Chondrocyte (in vitro differentiated cells): ENCODE measurements around the gene MAP7D1. TPM values are rescaled to one million over a fixed set of nuclear protein-coding genes. Genes with fewer than 3 reads are reported as not detected.

Experiments
- DNase-seq: peaks from one replicate; pipeline ENCODE4 v3.0.0; 2021; ENCODE audit warnings: mixed read lengths, low spot score
- H3K27ac Mint-ChIP-seq: one replicate; pipeline ENCODE4 v1.8.0; 2021; ENCODE audit warnings: mild to moderate bottlenecking, moderate library complexity, mixed read lengths; ENCODE audit not compliant: unreplicated experiment
- H3K27me3 Mint-ChIP-seq: 2 replicates; pipeline ENCODE4 v1.8.0; 2021; ENCODE audit warnings: low read depth, mixed read lengths
- H3K36me3 Mint-ChIP-seq: 2 replicates; pipeline ENCODE4 v1.8.0; 2021; ENCODE audit warnings: low read depth, mixed read lengths
- H3K4me1 Mint-ChIP-seq: 2 replicates; pipeline ENCODE4 v1.8.0; 2021; ENCODE audit warnings: low read depth, mild to moderate bottlenecking, mixed read lengths
- H3K4me3 Mint-ChIP-seq: one replicate; pipeline ENCODE4 v1.8.0; 2021; ENCODE audit warnings: mild to moderate bottlenecking, moderate library complexity, mixed read lengths; ENCODE audit not compliant: unreplicated experiment
- H3K9me3 Mint-ChIP-seq: 2 replicates; pipeline ENCODE4 v1.8.0; 2021; ENCODE audit warnings: low read depth, mixed read lengths
- CTCF ChIP-seq: fragments of 200-600 bp; sonication (generic); IDR thresholded peaks from 2 replicates; pipeline ENCODE4 v1.5.0; 2021; ENCODE audit warnings: antibody characterized with exemption, mild to moderate bottlenecking, moderate library complexity
- total RNA-seq: library from RNA; stranded (reverse); gene quantifications from 3 replicates; pipeline ENCODE4 v1.2.1, GENCODE V29; 2021

Gene MAP7D1
- total RNA-seq, 1 donor from 2014 or later = 177 TPM

- peak overlapping the region; percentile 9 for H3K4me3 Mint-ChIP-seq
- TF ChIP-seq CTCF = no peak
- H3K9me3 Mint-ChIP-seq = no peaks in the 10 kb centered on the region
- DNase-seq = no peak
- H3K27me3 Mint-ChIP-seq = no peaks in the 10 kb centered on the region
- H3K4me1 Mint-ChIP-seq = peaks cover 65% of the 10 kb centered on the region
- H3K36me3 Mint-ChIP-seq = no peaks in the 10 kb centered on the region
- H3K27ac Mint-ChIP-seq = peak overlapping the region; percentile 87
Measured at GRCh38 chr1:36151845-36152203, 4.1 kb upstream of the MAP7D1 start.

GRCh38 chr1:36153476-36153875, 2.5 kb upstream of the MAP7D1 start:
- no peak for DNase-seq
- peaks cover 65% of the 10 kb centered on the region for H3K4me1 Mint-ChIP-seq
- no peak overlapping the region for H3K4me3 Mint-ChIP-seq
- no peak overlapping the region for H3K27ac Mint-ChIP-seq
- TF ChIP-seq CTCF = no peak
- no peaks in the 10 kb centered on the region for H3K9me3 Mint-ChIP-seq
- H3K27me3 Mint-ChIP-seq = no peaks in the 10 kb centered on the region
- H3K36me3 Mint-ChIP-seq = peaks cover 2% of the 10 kb centered on the region

GRCh38 chr1:36154335-36154734, 1.6 kb upstream of the MAP7D1 start:
- peaks cover 3% of the 10 kb centered on the region for H3K36me3 Mint-ChIP-seq
- no peaks in the 10 kb centered on the region for H3K27me3 Mint-ChIP-seq
- H3K27ac Mint-ChIP-seq = no peak overlapping the region
- TF ChIP-seq CTCF = no peak
- no peaks in the 10 kb centered on the region for H3K9me3 Mint-ChIP-seq
- no peak for DNase-seq
- no peak overlapping the region for H3K4me3 Mint-ChIP-seq
- peaks cover 65% of the 10 kb centered on the region for H3K4me1 Mint-ChIP-seq

DNA sequence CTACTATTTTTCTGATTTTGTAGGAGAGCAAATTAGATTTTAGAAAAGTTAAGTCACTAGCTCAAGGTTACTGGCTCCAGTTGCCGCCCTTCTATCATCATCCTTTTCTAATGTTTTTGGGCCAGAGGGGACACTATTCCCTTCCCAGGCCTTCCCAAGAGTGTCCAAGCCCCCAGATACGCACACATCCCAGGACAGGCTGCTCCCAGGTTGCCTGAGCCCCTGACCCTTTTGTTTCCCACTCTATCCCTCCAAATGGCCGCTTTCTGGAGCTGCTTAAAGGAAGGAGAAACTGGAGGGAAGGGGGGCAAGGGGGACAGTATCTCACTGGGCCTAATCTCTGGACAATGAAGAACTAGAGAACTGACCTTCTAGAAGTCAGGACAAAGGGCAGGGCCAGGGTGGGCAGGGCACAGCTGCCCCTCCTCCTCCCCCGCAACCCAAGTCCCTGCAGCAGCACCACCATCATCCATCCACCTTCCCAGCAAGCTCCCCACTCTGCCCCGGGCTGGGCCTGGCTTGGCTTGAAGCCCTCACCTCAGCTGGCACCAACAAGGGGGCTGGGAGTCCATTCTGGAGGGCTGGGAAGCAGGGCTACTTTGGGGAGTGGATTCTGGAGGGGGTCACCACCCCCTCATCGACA, 1.1 kb upstream of the MAP7D1 start:
- H3K4me3 Mint-ChIP-seq = peak overlapping the region; percentile 78
- H3K27me3 Mint-ChIP-seq = no peaks in the 10 kb centered on the region
- H3K27ac Mint-ChIP-seq = peak overlapping the region; percentile 88
- H3K36me3 Mint-ChIP-seq = peaks cover 4% of the 10 kb centered on the region
- no peak for TF ChIP-seq CTCF
- peaks cover 66% of the 10 kb centered on the region for H3K4me1 Mint-ChIP-seq
- no peak for DNase-seq
- no peaks in the 10 kb centered on the region for H3K9me3 Mint-ChIP-seq

DNA sequence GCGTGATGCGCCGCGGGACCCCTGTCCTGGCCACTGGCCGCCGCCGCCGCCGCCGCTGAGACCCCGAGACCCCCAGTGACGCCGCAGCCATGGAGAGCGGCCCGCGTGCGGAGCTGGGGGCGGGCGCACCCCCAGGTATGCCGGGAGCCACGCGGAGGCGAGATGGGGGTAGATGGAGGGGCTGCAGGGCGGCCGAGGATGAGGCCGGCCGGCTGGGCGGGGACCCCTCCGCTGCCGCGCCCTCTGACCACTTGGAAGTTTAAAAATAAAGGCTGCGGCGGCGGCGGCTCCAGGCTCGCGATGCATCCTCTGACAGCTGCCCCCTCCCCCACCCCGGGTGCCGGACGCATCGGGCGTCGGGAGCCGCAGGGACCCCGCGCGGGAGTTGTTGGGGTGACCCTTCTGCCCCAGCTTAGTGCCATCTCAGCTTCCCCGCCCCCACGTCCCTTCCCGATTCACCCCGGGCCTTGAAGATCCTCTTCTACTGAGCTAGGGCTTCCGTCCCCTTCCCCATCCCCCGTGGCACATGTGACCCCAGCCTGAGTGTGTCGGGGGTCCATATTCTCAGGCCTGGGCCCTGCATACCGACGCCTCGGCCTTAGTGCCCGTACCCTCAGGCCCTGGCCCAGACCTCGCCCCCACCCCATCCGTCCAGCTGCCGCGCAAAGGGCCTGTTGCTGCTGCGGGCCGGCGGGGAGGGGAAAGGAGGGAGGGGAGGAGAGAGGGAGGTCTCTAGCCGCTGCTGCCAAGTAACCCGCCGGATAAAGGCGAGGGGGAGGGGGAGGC, 562 bp downstream of the MAP7D1 start:
- Mint-ChIP-seq H3K9me3 (no peaks in the 10 kb centered on the region), H3K4me3 (peak overlapping the region; percentile 88), H3K36me3 (peaks cover 4% of the 10 kb centered on the region), H3K4me1 (peaks cover 68% of the 10 kb centered on the region), H3K27ac (peak overlapping the region; percentile 91), H3K27me3 (no peaks in the 10 kb centered on the region)
- DNase-seq = no peak
- TF ChIP-seq CTCF = no peak
